Breast epithelium (tissue), 4 donors: ENCODE measurements around the gene BORCS8. TPM values are rescaled to one million over a fixed set of nuclear protein-coding genes. Genes with fewer than 3 reads are reported as not detected.

ENCODE experiments used
- DNase-seq, 2 donors: peaks; one replicate each; pipeline ENCODE4 v3.0.0-alpha.2; 2019; ENCODE audit warnings: low spot score in 2 of 2
- H3K27ac ChIP-seq, 2 donors: fragments of 200-600 bp; sonication (generic) in 1 of 2; one replicate each; pipeline ENCODE4 v1.5.1; 2016 to 2019; ENCODE audit warnings: mild to moderate bottlenecking in 1 of 2
- H3K27me3 ChIP-seq, 2 donors: fragments of 200-600 bp; sonication (generic) in 1 of 2; one replicate each; pipeline versions ENCODE4 v1.5.1 to v1.6.0; 2017 to 2019; ENCODE audit warnings: control low read depth in 1 of 2, mild to moderate bottlenecking in 1 of 2
- H3K36me3 ChIP-seq: fragments of 200-600 bp; one replicate; pipeline ENCODE4 v1.5.1; 2019
- H3K4me1 ChIP-seq, 2 donors: fragments of 200-600 bp; sonication (generic); one replicate each; pipeline ENCODE4 v1.5.1; 2016 to 2019; ENCODE audit warnings: control low read depth in 1 of 2
- H3K4me3 ChIP-seq, 3 donors: fragments of 200-600 bp; sonication (generic); 1 replicate in 2 of 3; 2 replicates in 1 of 3; pipeline ENCODE4 v1.5.1; 2016 to 2019; ENCODE audit warnings: mild to moderate bottlenecking in 3 of 3, moderate library complexity in 2 of 3
- H3K9me3 ChIP-seq, 2 donors: fragments of 200-600 bp; sonication (generic) in 1 of 2; one replicate each; pipeline ENCODE4 v1.5.1; 2016 to 2019; ENCODE audit warnings: control low read depth in 1 of 2
- POLR2A ChIP-seq: fragments of 450-650 bp; IDR thresholded peaks from one replicate; pipeline ENCODE4 v1.6.1; 2016; ENCODE audit warnings: antibody characterized with exemption, mild to moderate bottlenecking, moderate library complexity
- POLR2AphosphoS5 ChIP-seq, 3 donors: sonication (generic); formaldehyde crosslinking; IDR thresholded peaks; one replicate each; pipeline ENCODE4 v1.6.1; 2017; ENCODE audit warnings: antibody characterized with exemption in 3 of 3
- intact Hi-C: fragments of 100-400 bp; cut with DNase I; formaldehyde crosslinking; loops from one replicate; pipeline ENCODE4 v1.15.1; 2023; ENCODE audit warnings: low total_unique reads
- total RNA-seq, 3 donors: library from RNA; depleted of rRNA; stranded (reverse); fragments of >200 nt; gene quantifications; one replicate each; pipeline ENCODE4 v1.1.0, GENCODE V29; 2016
- TF ChIP-seq, protein P1 (sequence below), 3 donors: fragments of 450-650 bp; IDR thresholded peaks; one replicate each; pipeline ENCODE4 v1.5.1; 2016 to 2017; ENCODE audit warnings: antibody characterized with exemption in 3 of 3, mild to moderate bottlenecking in 3 of 3, moderate library complexity in 3 of 3

BORCS8 gene
- total RNA-seq, 3 donors from 2014 or later, result 15.2 to 18.0 (median 16.7) TPM

DNA sequence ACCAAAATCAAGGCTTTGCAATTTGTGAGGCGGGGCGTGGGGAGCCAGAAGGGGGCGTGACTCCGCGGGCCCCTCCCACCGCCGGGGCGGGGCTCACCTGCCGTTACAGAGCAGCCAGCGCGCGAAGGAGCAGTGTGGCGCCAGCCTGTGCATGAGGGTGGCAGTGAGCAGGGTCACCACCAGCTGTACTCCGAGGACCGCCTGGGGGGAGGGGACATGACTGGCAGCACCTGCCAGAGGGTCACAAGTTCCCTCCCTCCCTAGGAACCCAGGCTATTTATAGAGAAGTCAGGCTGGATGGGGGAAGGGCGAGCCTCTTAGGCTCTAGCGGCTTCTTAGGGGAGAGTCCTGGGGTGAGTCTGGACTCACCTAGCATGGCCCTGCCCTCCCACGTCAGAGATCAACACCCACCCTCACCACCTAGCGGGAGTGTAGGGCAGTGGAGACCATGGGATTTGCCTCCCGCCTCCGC, 57.2 kb downstream of the BORCS8 start:
- no peak for DNase-seq
- TF ChIP-seq, protein P1, sequence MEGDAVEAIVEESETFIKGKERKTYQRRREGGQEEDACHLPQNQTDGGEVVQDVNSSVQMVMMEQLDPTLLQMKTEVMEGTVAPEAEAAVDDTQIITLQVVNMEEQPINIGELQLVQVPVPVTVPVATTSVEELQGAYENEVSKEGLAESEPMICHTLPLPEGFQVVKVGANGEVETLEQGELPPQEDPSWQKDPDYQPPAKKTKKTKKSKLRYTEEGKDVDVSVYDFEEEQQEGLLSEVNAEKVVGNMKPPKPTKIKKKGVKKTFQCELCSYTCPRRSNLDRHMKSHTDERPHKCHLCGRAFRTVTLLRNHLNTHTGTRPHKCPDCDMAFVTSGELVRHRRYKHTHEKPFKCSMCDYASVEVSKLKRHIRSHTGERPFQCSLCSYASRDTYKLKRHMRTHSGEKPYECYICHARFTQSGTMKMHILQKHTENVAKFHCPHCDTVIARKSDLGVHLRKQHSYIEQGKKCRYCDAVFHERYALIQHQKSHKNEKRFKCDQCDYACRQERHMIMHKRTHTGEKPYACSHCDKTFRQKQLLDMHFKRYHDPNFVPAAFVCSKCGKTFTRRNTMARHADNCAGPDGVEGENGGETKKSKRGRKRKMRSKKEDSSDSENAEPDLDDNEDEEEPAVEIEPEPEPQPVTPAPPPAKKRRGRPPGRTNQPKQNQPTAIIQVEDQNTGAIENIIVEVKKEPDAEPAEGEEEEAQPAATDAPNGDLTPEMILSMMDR (IDR thresholded peaks at IDR 0.05), result no peak
- TF ChIP-seq POLR2A (no peak), POLR2AphosphoS5 (IDR thresholded peaks at IDR 0.05) (no peak)
- no peaks in the 10 kb centered on the region for H3K4me1 ChIP-seq
- H3K36me3 ChIP-seq, result no peaks in the 10 kb centered on the region
- H3K27ac ChIP-seq, result no peak overlapping the region
- intact Hi-C loops, result no loop called here
- peaks cover 13 to 14% of the 10 kb centered on the region in 2 donors for H3K9me3 ChIP-seq
- H3K27me3 ChIP-seq, result no peaks in the 10 kb centered on the region
- no peak overlapping the region for H3K4me3 ChIP-seq

DNA sequence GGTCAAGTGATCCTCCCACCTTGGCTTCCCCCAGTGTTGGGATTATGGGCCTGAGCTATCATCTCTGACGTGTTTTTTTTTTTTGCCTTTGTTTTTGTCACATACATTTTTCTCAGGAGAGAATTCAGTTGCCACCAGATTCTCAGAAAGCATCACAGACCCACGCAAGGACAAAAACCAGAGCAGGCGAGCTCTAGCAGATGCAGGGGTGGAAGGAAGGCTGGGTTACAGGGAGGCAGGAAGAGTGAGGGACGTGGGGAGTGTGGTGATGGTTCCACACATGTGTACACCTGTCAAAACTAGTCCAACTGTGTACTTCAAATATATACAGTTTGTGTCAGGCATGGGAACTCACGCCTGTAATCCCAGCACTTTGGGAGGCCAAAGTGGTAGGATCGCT, 58.0 kb downstream of the BORCS8 start:
- no peak for DNase-seq
- Histone ChIP-seq H3K9me3 (peaks cover 13 to 14% of the 10 kb centered on the region in 2 donors), H3K27ac (no peak overlapping the region), H3K36me3 (no peaks in the 10 kb centered on the region), H3K4me1 (no peaks in the 10 kb centered on the region), H3K4me3 (no peak overlapping the region), H3K27me3 (no peaks in the 10 kb centered on the region)
- intact Hi-C loops, result no loop called here
- TF ChIP-seq, protein P1 (IDR thresholded peaks at IDR 0.05), result no peak
- TF ChIP-seq POLR2A, result no peak
- TF ChIP-seq POLR2AphosphoS5 (IDR thresholded peaks at IDR 0.05), result no peak

DNA sequence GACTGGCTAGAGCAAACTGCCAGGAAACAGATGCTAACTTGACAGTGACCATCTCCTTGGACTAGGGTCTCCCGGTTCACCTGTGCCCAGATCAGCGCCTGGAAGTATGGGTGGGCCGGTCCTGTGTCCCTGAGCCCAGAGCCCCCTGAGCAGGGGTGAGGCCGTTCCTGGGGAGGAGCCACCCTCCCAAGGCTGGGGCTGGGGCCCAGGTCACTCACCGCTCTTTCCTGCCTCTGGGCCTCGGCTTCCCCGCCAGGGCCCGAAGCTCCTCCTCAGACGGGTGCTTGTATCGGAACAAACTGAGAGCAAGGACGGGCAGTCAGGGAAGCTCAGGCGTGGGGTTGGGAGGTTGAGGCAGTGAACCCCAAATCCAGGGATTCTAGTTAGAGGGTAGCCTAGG, 59.0 kb downstream of the BORCS8 start:
- no peak for TF ChIP-seq POLR2AphosphoS5 (IDR thresholded peaks at IDR 0.05)
- TF ChIP-seq, protein P1 (IDR thresholded peaks at IDR 0.05), result no peak
- TF ChIP-seq POLR2A, result no peak
- Histone ChIP-seq H3K9me3 (peaks cover 13 to 14% of the 10 kb centered on the region in 2 donors), H3K4me1 (no peaks in the 10 kb centered on the region), H3K27ac (no peak overlapping the region), H3K4me3 (no peak overlapping the region), H3K27me3 (no peaks in the 10 kb centered on the region), H3K36me3 (no peaks in the 10 kb centered on the region)
- intact Hi-C loops, result no loop called here
- DNase-seq, result no peak

DNA sequence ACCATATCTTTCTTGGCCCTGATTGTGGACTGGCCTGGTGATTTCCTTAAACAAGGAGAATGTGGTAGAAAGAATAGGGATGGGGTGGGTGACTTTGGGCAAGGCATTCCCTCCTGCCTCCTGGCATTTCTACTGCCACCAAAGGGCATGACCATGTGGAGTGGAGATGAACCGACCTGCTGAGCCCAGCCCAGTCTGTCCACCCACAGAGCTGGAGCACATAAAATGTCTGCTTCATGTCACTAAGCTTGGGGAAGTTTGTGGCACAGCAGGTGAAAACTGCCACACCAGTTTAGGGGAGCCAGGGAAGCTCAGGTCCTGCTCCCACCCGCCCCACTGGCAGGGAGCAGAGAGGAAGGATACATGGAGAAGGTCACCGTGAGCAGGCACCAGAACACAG, 60.0 kb downstream of the BORCS8 start:
- TF ChIP-seq, protein P1 (IDR thresholded peaks at IDR 0.05), result no peak
- no peak for TF ChIP-seq POLR2A
- no peak for TF ChIP-seq POLR2AphosphoS5 (IDR thresholded peaks at IDR 0.05)
- intact Hi-C loops, result no loop called here
- H3K36me3 ChIP-seq, result no peaks in the 10 kb centered on the region

More for the DNA sequence above, 60.0 kb downstream of the BORCS8 start:
- no peak for DNase-seq
- Histone ChIP-seq H3K4me3 (no peak overlapping the region), H3K4me1 (no peaks in the 10 kb centered on the region), H3K9me3 (peaks cover 13 to 14% of the 10 kb centered on the region in 2 donors), H3K27me3 (no peaks in the 10 kb centered on the region), H3K27ac (no peak overlapping the region)

Other genes with a start within 250 kb of the BORCS8 start
- gene SUGP2, start 158.6 kb downstream of the BORCS8 start, total RNA-seq, result 10 to 100 TPM; 27.8 to 58.1 (median 56.0) TPM
- 10 to 100 TPM; 20.3 to 29.5 (median 27.7) TPM for gene ARMC6, start 158.5 kb downstream of the BORCS8 start, total RNA-seq
- 10 to 100 TPM in 1 of 3 donors, 1 to 10 TPM in 2; 6.4 to 12.8 (median 9.8) TPM for gene SLC25A42, start 128.2 kb downstream of the BORCS8 start, total RNA-seq
- 10 to 100 TPM; 13.8 to 20.3 (median 18.0) TPM for gene TMEM161A, start 53.7 kb downstream of the BORCS8 start, total RNA-seq
- gene MEF2B, start 21.9 kb downstream of the BORCS8 start, total RNA-seq, result under 1 TPM in 2 of 3 donors, not detected in 1; 0.59 to 0.64 TPM
- 10 to 100 TPM; 43.9 to 51.1 (median 47.7) TPM for gene RFXANK, start 106 bp upstream of the BORCS8 start, total RNA-seq
- gene NR2C2AP, start 11.3 kb upstream of the BORCS8 start, total RNA-seq, result 10 to 100 TPM; 19.8 to 24.1 (median 21.6) TPM
- gene NCAN, start 19.8 kb upstream of the BORCS8 start, total RNA-seq, result not detected
- gene TM6SF2, start 81.1 kb upstream of the BORCS8 start, total RNA-seq, result under 1 TPM; 0.32 to 0.98 (median 0.88) TPM
- gene SUGP1, start 128.4 kb upstream of the BORCS8 start, total RNA-seq, result 10 to 100 TPM; 23.8 to 31.6 (median 29.8) TPM
- 10 to 100 TPM; 33.4 to 59.4 (median 53.1) TPM for gene MAU2, start 128.7 kb upstream of the BORCS8 start, total RNA-seq
- 10 to 100 TPM; 29.1 to 38.7 (median 33.6) TPM for gene GATAD2A, start 213.5 kb upstream of the BORCS8 start, total RNA-seq